IMR-90 (cell line): ENCODE data around the gene GCNA. TPM values are rescaled to one million over a fixed set of nuclear protein-coding genes. Genes with fewer than 3 reads are reported as not detected.

ENCODE experiments used
- ATAC-seq: fragments of 200-7000 bp; cut with Tn5 transposase; 2 replicates; pipeline ENCODE4 v1.9.1; 2020; ENCODE audit warnings: low read depth, mild to moderate bottlenecking, moderate library complexity
- BruUV-seq: library from RNA; stranded (reverse); fragments of 400-500 nt; replicated peaks from 2 replicates; lab custom pipeline; 2021; lab: Mats Ljungman, UMichigan
- CTCF ChIA-PET: fragments of 300-600 bp; formaldehyde crosslinking; extraction: SDS; loops from one replicate; lab custom pipeline; 2021; ENCODE audit warnings: antibody characterized with exemption; lab: Yijun Ruan, JAX
- POLR2A ChIA-PET: fragments of 300-600 bp; sonication (Branson Sonifier 250); formaldehyde crosslinking; loops from one replicate; lab custom pipeline; 2022; ENCODE audit warnings: antibody characterized with exemption; ENCODE audit not compliant: unreplicated experiment; lab: Charles Lee
- DNase-seq: peaks from one replicate; pipeline ENCODE4 v3.0.0; 2013
- H2AFZ ChIP-seq: replicated peaks from 2 replicates; pipeline ENCODE3; 2013; ENCODE audit warnings: low read length, mild to moderate bottlenecking; ENCODE audit not compliant: poor library complexity
- H2AK5ac ChIP-seq: 2 replicates; pipeline ENCODE4 v1.6.1; 2013; ENCODE audit warnings: low read depth, low read length, inconsistent platforms
- H2AK9ac ChIP-seq: replicated peaks from 2 replicates; pipeline ENCODE3; 2013; ENCODE audit warnings: mild to moderate bottlenecking, low read depth, low read length, moderate library complexity; ENCODE audit not compliant: poor library complexity
- H2BK120ac ChIP-seq: 2 replicates; pipeline ENCODE4 v1.6.1; 2013; ENCODE audit warnings: low read depth, low read length, inconsistent platforms
- H2BK15ac ChIP-seq: 3 replicates; pipeline ENCODE4 v1.6.1; 2013; ENCODE audit warnings: low read depth, low read length, inconsistent platforms
- H2BK20ac ChIP-seq: 2 replicates; pipeline ENCODE4 v1.6.1; 2013; ENCODE audit warnings: low read depth, mild to moderate bottlenecking, inconsistent platforms, low read length, moderate library complexity
- H2BK5ac ChIP-seq: 2 replicates; pipeline ENCODE4 v1.6.1; 2013; ENCODE audit warnings: mild to moderate bottlenecking, low read depth, low read length, inconsistent platforms; ENCODE audit not compliant: poor library complexity, severe bottlenecking
- H3K14ac ChIP-seq: replicated peaks from 2 replicates; pipeline ENCODE4 v1.6.1; 2013; ENCODE audit warnings: low read depth, low read length, inconsistent platforms
- H3K18ac ChIP-seq: 2 replicates; pipeline ENCODE4 v1.6.1; 2013; ENCODE audit warnings: low read depth, low read length, control low read depth
- H3K23ac ChIP-seq: 2 replicates; pipeline ENCODE4 v1.6.1; 2013; ENCODE audit warnings: low read depth, low read length, inconsistent platforms
- H3K27ac ChIP-seq: 2 replicates; pipeline ENCODE4 v1.5.1; 2013; ENCODE audit warnings: mild to moderate bottlenecking, control low read depth, low read length; ENCODE audit not compliant: insufficient read depth
- H3K27me3 ChIP-seq: 2 replicates; pipeline ENCODE4 v1.6.1; 2013; ENCODE audit warnings: low read length; ENCODE audit not compliant: control insufficient read depth, insufficient read depth
- H3K36me3 ChIP-seq: 2 replicates; pipeline ENCODE4 v1.6.1; 2013; ENCODE audit warnings: low read length, mixed read lengths; ENCODE audit not compliant: control insufficient read depth, insufficient read depth
- H3K4ac ChIP-seq: 2 replicates; pipeline ENCODE4 v1.6.1; 2013; ENCODE audit warnings: low read depth, low read length, inconsistent platforms
- H3K4me1 ChIP-seq: 2 replicates; pipeline ENCODE4 v1.6.1; 2013; ENCODE audit warnings: low read length, mixed read lengths; ENCODE audit not compliant: control insufficient read depth, insufficient read depth
- H3K4me2 ChIP-seq: 2 replicates; pipeline ENCODE4 v1.6.1; 2013; ENCODE audit warnings: low read depth, mild to moderate bottlenecking, control low read depth, low read length, moderate library complexity
- H3K4me3 ChIP-seq: 2 replicates; pipeline ENCODE4 v1.5.1; 2013; ENCODE audit warnings: low read depth, mild to moderate bottlenecking, control low read depth, low read length, moderate library complexity; ENCODE audit not compliant: insufficient read depth
- H3K56ac ChIP-seq: 2 replicates; pipeline ENCODE4 v1.6.1; 2013; ENCODE audit warnings: low read length, inconsistent platforms; ENCODE audit not compliant: insufficient read depth; ENCODE audit errors: extremely low read depth
- H3K79me1 ChIP-seq, 2 experiments: 2 replicates each; pipeline ENCODE4 v1.6.1; 2013; ENCODE audit warnings: low read length in 2 of 2, inconsistent platforms in 1 of 2, low read depth in 1 of 2
- H3K9ac ChIP-seq: 2 replicates; pipeline ENCODE4 v1.6.1; 2013; ENCODE audit warnings: low read depth, low read length, control low read depth
- H3K9me1 ChIP-seq: 2 replicates; pipeline ENCODE4 v1.6.1; 2013; ENCODE audit warnings: low read length, inconsistent platforms; ENCODE audit not compliant: insufficient read depth
- H3K9me3 ChIP-seq: 2 replicates; pipeline ENCODE4 v1.6.1; 2013; ENCODE audit warnings: low read length; ENCODE audit not compliant: control insufficient read depth, insufficient read depth
- H4K20me1 ChIP-seq: 2 replicates; pipeline ENCODE4 v1.6.1; 2013; ENCODE audit warnings: low read length, inconsistent platforms; ENCODE audit not compliant: insufficient read depth
- H4K5ac ChIP-seq: 2 replicates; pipeline ENCODE4 v1.6.1; 2013; ENCODE audit warnings: mild to moderate bottlenecking, low read depth, low read length, control low read depth
- H4K8ac ChIP-seq, 2 experiments: 2 replicates each; pipeline ENCODE4 v1.6.1; 2013; ENCODE audit warnings: low read depth in 2 of 2, low read length in 2 of 2, control low read depth in 1 of 2, inconsistent platforms in 1 of 2
- H4K91ac ChIP-seq: 2 replicates; pipeline ENCODE4 v1.6.1; 2013; ENCODE audit warnings: low read depth, low read length, inconsistent platforms; ENCODE audit not compliant: insufficient read depth
- CEBPB ChIP-seq: IDR thresholded peaks from 2 replicates; pipeline ENCODE4 v1.6.1; 2012; ENCODE audit warnings: low read depth, low read length, improper control_type of control experiment
- ELK1 ChIP-seq: fragments of 150-350 bp; IDR thresholded peaks from 2 replicates; pipeline ENCODE4 v1.6.1; 2016; ENCODE audit warnings: low read depth, mild to moderate bottlenecking, low read length, moderate library complexity, borderline replicate concordance
- MAFK ChIP-seq: IDR thresholded peaks from 2 replicates; pipeline ENCODE4 v1.6.1; 2012; ENCODE audit warnings: low read depth, low read length, improper control_type of control experiment
- RCOR1 ChIP-seq: IDR thresholded peaks from 2 replicates; pipeline ENCODE4 v1.6.1; 2012; ENCODE audit warnings: mild to moderate bottlenecking, low read length, improper control_type of control experiment; ENCODE audit not compliant: insufficient replicate concordance
- RFX5 ChIP-seq: IDR thresholded peaks from 2 replicates; pipeline ENCODE4 v1.8.0; 2012; ENCODE audit warnings: low read depth, mild to moderate bottlenecking, low read length, moderate library complexity
- USF2 ChIP-seq: fragments of 150-350 bp; IDR thresholded peaks from 2 replicates; pipeline ENCODE4 v1.6.1; 2017; ENCODE audit warnings: mild to moderate bottlenecking, antibody characterized with exemption, low read length, low read depth
- WGBS, 2 experiments: methylation state at CpG; one replicate each; pipeline versions ENCODE4 v1.1.5 to v1.1.7; 2013; ENCODE audit warnings: missing lambda C conversion rate in 2 of 2; ENCODE audit not compliant: insufficient read length in 1 of 2; ENCODE audit errors: extremely low coverage in 2 of 2; 5-methylcytosine and 5-hydroxymethylcytosine counted together
- dilution Hi-C: fragments of 300-500 bp; cut with HindIII; formaldehyde crosslinking; loops from one replicate; pipeline ENCODE4 v1.14.3; 2018; ENCODE audit warnings: low sequenced_read_pairs; ENCODE audit not compliant: unreplicated experiment
- in situ Hi-C: fragments of 300-500 bp; cut with MboI; formaldehyde crosslinking; loops from 3 replicates; pipeline ENCODE4 v1.14.3; 2019; ENCODE audit warnings: low sequenced_read_pairs, inconsistent platforms, mixed read lengths
- intact Hi-C: fragments of 100-400 bp; cut with micrococcal nuclease; formaldehyde crosslinking; loops from 2 replicates; pipeline ENCODE4 v1.10.0; 2022
- polyA plus RNA-seq, 3 experiments: library from polyadenylated mRNA; depleted of rRNA; stranded (reverse); fragments of >200 nt; gene quantifications; 2 replicates each; pipeline ENCODE4 v1.2.3, GENCODE V29; 2012; ENCODE audit warnings: low replicate concordance in 1 of 3
- total RNA-seq: library from RNA; depleted of rRNA; stranded (reverse); fragments of >200 nt; gene quantifications from 2 replicates; pipeline ENCODE4 v1.2.3, GENCODE V29; 2012
- TF ChIP-seq, protein P1 (sequence below): conservative IDR thresholded peaks from 2 replicates; pipeline ENCODE4 v1.5.1; 2012; ENCODE audit warnings: mild to moderate bottlenecking, low read depth, low read length, improper control_type of control experiment

The GCNA gene
- total and polyA plus RNA-seq, 2 of the 4 experiments (the other 2 are of a cell fraction), result 0.90 to 1.3 TPM

DNA sequence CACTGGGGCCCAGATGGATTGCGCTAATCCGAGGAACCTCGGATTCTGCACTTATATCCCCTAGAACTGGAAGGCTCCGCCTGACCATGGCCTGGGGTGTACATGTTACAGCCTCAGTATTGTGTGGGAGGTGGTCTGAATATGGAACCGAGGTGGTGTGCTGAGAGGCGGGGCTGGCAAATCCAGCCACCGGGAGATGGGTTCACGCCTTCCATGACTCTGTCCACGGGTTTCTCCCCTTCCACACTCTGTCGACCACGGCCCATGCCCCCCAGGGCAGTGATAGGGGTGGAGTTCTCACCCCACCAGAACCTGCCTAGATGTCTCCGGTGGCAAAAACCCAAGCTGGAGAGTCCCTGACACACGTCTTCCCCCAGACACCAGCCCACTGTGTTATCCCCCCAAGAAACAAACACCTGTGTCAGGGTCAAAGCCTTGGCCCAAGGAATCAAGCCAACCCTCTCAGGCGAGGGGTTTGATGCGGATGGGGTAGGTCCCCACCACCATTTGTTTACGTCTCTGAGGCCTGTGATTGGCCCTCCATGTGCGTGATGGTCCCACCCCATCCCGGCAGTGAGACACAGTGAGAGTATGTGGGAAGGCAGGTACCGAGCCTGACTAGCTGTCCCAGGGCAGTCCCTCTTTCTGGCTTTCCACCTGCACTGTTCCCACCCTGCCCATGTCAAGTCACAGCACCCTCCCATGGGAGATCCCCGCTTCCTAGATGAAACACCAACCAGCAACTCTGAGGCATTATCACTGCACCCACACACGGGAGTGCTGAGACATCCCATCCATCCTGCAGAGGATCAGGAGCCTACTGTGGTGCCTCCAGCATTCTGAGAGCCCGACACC, 82.6 kb downstream of the GCNA start (continued):
- no peak for TF ChIP-seq RFX5

DNA sequence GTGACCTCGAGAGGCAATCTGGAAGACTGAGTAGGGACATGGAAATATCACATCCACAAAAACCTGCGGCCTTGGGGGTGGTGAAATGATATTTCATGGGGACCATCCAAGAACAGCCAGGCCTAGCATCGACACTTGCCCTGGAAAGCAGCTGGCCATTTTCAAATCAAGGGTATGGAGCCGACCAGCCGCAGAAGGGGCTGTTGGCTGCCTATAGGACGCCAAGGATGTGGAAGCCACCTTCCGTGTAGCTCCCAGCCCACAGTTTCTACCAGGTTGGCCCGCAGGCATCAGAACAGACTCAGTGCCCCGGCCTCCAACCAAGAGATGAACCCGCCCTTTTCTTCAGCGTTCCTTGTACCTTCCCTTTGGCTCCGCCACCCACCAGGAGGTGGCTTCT, 83.7 kb downstream of the GCNA start:
- Histone ChIP-seq H4K8ac (no peak overlapping the region), H3K4me3 (no peak overlapping the region), H2AFZ (no peak overlapping the region), H3K56ac (no peak overlapping the region), H3K4me1 (no peaks in the 10 kb centered on the region), H3K36me3 (no peaks in the 10 kb centered on the region), H3K9me3 (no peaks in the 10 kb centered on the region; the same call in 1 of the 2 replicates), H2BK15ac (no peak overlapping the region), H3K27ac (no peak overlapping the region), H3K79me1 (no peaks in the 10 kb centered on the region), H3K9me1 (no peaks in the 10 kb centered on the region), H3K14ac (no peak overlapping the region), H4K20me1 (no peaks in the 10 kb centered on the region), H3K23ac (no peak overlapping the region), H2AK9ac (no peak overlapping the region), H2BK5ac (no peak overlapping the region), H3K27me3 (peaks cover 4% of the 10 kb centered on the region), H4K5ac (no peak overlapping the region), H3K4ac (no peak overlapping the region), H3K18ac (no peak overlapping the region), H2BK120ac (no peak overlapping the region), H2AK5ac (no peak overlapping the region), H3K9ac (no peak overlapping the region), H3K4me2 (no peak overlapping the region), H2BK20ac (no peak overlapping the region), H4K91ac (no peak overlapping the region)
- CTCF ChIA-PET, result no interaction called here
- dilution Hi-C loops, result no loop called here
- POLR2A ChIA-PET, result no interaction called here
- ATAC-seq, result no peak
- BruUV-seq, result no TSS peak
- no peak for DNase-seq
- in situ Hi-C loops, result loop anchor here (25.0 kb wide), 1 partner anchor 200 kb away; no protein-coding TSS in a partner anchor
- TF ChIP-seq RCOR1 (no peak), MAFK (no peak), USF2 (no peak), ELK1 (no peak), CEBPB (no peak)
- TF ChIP-seq, protein P1, sequence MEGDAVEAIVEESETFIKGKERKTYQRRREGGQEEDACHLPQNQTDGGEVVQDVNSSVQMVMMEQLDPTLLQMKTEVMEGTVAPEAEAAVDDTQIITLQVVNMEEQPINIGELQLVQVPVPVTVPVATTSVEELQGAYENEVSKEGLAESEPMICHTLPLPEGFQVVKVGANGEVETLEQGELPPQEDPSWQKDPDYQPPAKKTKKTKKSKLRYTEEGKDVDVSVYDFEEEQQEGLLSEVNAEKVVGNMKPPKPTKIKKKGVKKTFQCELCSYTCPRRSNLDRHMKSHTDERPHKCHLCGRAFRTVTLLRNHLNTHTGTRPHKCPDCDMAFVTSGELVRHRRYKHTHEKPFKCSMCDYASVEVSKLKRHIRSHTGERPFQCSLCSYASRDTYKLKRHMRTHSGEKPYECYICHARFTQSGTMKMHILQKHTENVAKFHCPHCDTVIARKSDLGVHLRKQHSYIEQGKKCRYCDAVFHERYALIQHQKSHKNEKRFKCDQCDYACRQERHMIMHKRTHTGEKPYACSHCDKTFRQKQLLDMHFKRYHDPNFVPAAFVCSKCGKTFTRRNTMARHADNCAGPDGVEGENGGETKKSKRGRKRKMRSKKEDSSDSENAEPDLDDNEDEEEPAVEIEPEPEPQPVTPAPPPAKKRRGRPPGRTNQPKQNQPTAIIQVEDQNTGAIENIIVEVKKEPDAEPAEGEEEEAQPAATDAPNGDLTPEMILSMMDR, result no peak
- 90% methylated on average over 3 of the region's 12 CpGs; no CpG with 5 or more reads in 1 of the 2 experiments for WGBS, 2 experiments
- intact Hi-C loops, result no loop called here
